Lung (tissue), 12 donors: ENCODE data around the gene USP6NL. TPM values are rescaled to one million over a fixed set of nuclear protein-coding genes. Genes with fewer than 3 reads are reported as not detected.

Source experiments
- ATAC-seq: fragments of 200-7000 bp; cut with Tn5 transposase; one replicate; pipeline ENCODE4 v1.9.1; 2020; ENCODE audit warnings: moderate number of reproducible peaks; ENCODE audit not compliant: insufficient read depth, low FRiP score
- DNase-seq, 3 donors: peaks; one replicate each; pipeline ENCODE4 v3.0.0-alpha.2; 2013 to 2017
- H3K27ac ChIP-seq, 2 donors: one replicate each; pipeline ENCODE4 v1.5.1; 2013; ENCODE audit warnings: mild to moderate bottlenecking in 2 of 2, moderate library complexity in 2 of 2, control low read depth in 1 of 2, inconsistent platforms in 1 of 2, low read depth in 1 of 2, low read length in 1 of 2
- H3K27me3 ChIP-seq, 3 donors: one replicate each; pipeline ENCODE4 v1.5.1; 2013; ENCODE audit warnings: low read length in 2 of 3; ENCODE audit not compliant: control insufficient read depth in 3 of 3, insufficient read depth in 3 of 3
- H3K36me3 ChIP-seq, 4 donors: one replicate each; pipeline ENCODE4 v1.5.1; 2013; ENCODE audit warnings: low read length in 4 of 4, mild to moderate bottlenecking in 1 of 4, moderate library complexity in 1 of 4; ENCODE audit not compliant: control insufficient read depth in 4 of 4, insufficient read depth in 4 of 4
- H3K4me1 ChIP-seq, 5 donors: one replicate each; pipeline ENCODE4 v1.5.1; 2013; ENCODE audit warnings: low read length in 5 of 5, mild to moderate bottlenecking in 2 of 5, moderate library complexity in 1 of 5; ENCODE audit not compliant: control insufficient read depth in 5 of 5, insufficient read depth in 5 of 5
- H3K4me3 ChIP-seq: one replicate; pipeline ENCODE4 v1.5.1; 2013; ENCODE audit warnings: mild to moderate bottlenecking, control low read depth, moderate library complexity
- H3K9ac ChIP-seq, 2 donors: one replicate each; pipeline ENCODE4 v1.5.1; 2013; ENCODE audit warnings: low read length in 2 of 2, control low read depth in 1 of 2; ENCODE audit not compliant: insufficient read depth in 1 of 2
- H3K9me3 ChIP-seq, 4 donors: one replicate each; pipeline ENCODE4 v1.5.1; 2013; ENCODE audit warnings: low read length in 3 of 4, mild to moderate bottlenecking in 1 of 4, moderate library complexity in 1 of 4; ENCODE audit not compliant: control insufficient read depth in 4 of 4, insufficient read depth in 3 of 4
- CTCF ChIP-seq: IDR thresholded peaks from 2 replicates; pipeline ENCODE4 v1.5.1; 2012; ENCODE audit warnings: mild to moderate bottlenecking; ENCODE audit errors: control extremely low read depth, extremely low read depth
- WGBS, 2 donors: extraction: QIAGEN DNeasy Blood & Tissue Kit; methylation state at CpG; one replicate each; pipeline ENCODE4 v1.1.7; 2013; 5-methylcytosine and 5-hydroxymethylcytosine counted together
- polyA plus RNA-seq, 2 donors: library from polyadenylated mRNA; stranded (reverse); fragments of 200-250 nt; gene quantifications; one replicate each; pipeline ENCODE4 v1.2.1, GENCODE V29; 2013
- total RNA-seq, 2 donors: library from RNA; depleted of rRNA in 1 of 2; stranded (reverse); fragments of >200 nt in 1 of 2; gene quantifications; one replicate each; pipeline ENCODE4 v1.2.1, GENCODE V29; 2014 to 2021
- donor health status: control.
- donor health status: control.
- donor health status: Bipolar disorder and iron deficiency.
- donor health status: healthy.
- donor health status: DM: yes; HTN: yes; CAD: no.

USP6NL gene
- total and polyA plus RNA-seq, 4 donors: 5.4 to 41.7 (median 13.4) TPM

GRCh38 chr10:11548065-11548767 lies 63.2 kb downstream of the USP6NL start:
- no peaks in the 10 kb centered on the region for H3K36me3 ChIP-seq
- H3K27ac ChIP-seq: no peak overlapping the region
- no peak overlapping the region for H3K9ac ChIP-seq
- TF ChIP-seq CTCF: no peak
- 81 to 82% methylated on average over 1 of the region's 1 CpG for WGBS, 2 donors
- H3K27me3 ChIP-seq: no peaks in the 10 kb centered on the region
- H3K4me3 ChIP-seq: no peak overlapping the region
- ATAC-seq (no peak), DNase-seq (no peak)
- H3K9me3 ChIP-seq: no peaks in the 10 kb centered on the region
- peaks cover 0 to 7% (median 0%) of the 10 kb centered on the region in 5 donors for H3K4me1 ChIP-seq

DNA sequence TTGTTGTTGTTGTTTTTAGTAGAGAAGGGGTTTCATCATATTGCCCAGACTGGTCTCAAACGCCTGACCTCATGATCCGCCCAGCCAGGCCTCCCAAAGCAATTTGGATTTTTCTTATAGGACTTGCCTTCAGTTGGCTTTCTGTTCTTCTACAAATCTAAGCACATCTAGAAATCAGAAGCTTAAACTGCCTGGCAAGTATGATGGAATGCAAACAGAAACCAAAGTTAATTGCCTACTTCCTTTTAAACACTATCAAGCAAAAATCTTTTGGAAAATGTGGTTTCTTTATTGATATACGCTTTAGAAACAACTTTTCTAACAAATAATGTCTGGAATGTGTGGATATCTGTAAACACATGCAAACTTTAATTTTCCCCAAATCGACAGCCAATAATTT lies 64.9 kb downstream of the USP6NL start:
- DNase-seq (peak in 2 of 3 donors; percentile 21 to 55), ATAC-seq (no peak)
- 56 to 72% methylated on average over 4 of the region's 4 CpGs for WGBS, 2 donors
- H3K9ac ChIP-seq: no peak overlapping the region
- H3K4me3 ChIP-seq: no peak overlapping the region
- H3K36me3 ChIP-seq: no peaks in the 10 kb centered on the region
- no peak for TF ChIP-seq CTCF
- H3K9me3 ChIP-seq: no peaks in the 10 kb centered on the region
- peaks cover 0 to 3% (median 0%) of the 10 kb centered on the region in 5 donors for H3K4me1 ChIP-seq
- no peaks in the 10 kb centered on the region for H3K27me3 ChIP-seq
- no peak overlapping the region for H3K27ac ChIP-seq

DNA sequence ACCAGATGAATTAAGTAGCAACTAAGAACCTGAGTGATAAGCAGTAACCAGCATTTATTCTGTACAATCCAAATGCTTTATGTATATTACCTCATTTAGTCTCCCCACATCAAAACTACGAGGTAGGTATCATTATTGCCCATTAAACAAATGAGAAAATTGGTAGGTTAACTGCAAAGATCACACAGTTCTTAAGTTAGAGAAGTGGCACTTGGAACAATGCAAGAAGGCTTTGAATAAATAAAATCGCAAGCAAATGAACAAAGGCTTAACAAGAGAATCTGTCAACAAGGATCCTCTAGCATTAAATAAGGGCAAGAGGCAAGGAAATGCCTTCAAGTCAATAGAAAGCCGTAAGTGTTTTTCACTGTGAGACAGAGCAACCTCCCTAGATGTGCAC lies 70.2 kb downstream of the USP6NL start:
- Histone ChIP-seq H3K4me3 (no peak overlapping the region), H3K9me3 (no peaks in the 10 kb centered on the region), H3K9ac (no peak overlapping the region), H3K36me3 (no peaks in the 10 kb centered on the region), H3K27ac (no peak overlapping the region), H3K27me3 (no peaks in the 10 kb centered on the region), H3K4me1 (peaks cover 0 to 5% (median 0%) of the 10 kb centered on the region in 5 donors)
- WGBS, 2 donors: 66 to 83% methylated on average over 3 of the region's 3 CpGs
- TF ChIP-seq CTCF: no peak
- ATAC-seq (no peak), DNase-seq (no peak)
